HL-60 (cell line): ENCODE data around the gene SNX18.

ENCODE experiments used
- GABPA ChIP-seq: IDR thresholded peaks from 2 replicates; pipeline ENCODE4 v1.6.1; 2012; ENCODE audit warnings: low read depth
- POLR2AphosphoS5 ChIP-seq: IDR thresholded peaks from 2 replicates; pipeline ENCODE4 v1.6.1; 2012; ENCODE audit warnings: low read depth
- TF ChIP-seq, protein P1 (sequence below): IDR thresholded peaks from one replicate; pipeline ENCODE4 v1.5.1; 2011; ENCODE audit warnings: low read length, control low read depth, inconsistent platforms; ENCODE audit not compliant: insufficient read depth

DNA sequence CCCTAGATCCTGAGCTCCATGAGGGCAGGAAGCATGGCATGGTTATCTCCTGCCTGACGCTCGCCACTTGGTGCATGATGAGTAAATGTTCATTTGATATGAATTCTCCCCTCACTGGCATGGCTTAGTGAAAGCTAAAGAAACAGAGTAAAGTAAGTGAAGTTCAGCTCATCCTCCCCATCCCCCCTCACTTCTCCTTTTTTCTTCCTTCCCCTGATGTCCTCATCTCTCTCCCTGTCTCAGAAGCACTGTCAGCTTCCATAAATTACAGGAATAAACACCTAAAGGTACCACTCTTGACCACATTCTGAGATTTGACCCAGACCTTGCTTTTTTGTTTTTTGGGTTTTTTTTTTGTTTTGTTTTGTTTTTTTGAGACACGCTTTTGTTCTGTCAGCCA is 73.3 kb downstream of the SNX18 start:
- TF ChIP-seq, protein P1, sequence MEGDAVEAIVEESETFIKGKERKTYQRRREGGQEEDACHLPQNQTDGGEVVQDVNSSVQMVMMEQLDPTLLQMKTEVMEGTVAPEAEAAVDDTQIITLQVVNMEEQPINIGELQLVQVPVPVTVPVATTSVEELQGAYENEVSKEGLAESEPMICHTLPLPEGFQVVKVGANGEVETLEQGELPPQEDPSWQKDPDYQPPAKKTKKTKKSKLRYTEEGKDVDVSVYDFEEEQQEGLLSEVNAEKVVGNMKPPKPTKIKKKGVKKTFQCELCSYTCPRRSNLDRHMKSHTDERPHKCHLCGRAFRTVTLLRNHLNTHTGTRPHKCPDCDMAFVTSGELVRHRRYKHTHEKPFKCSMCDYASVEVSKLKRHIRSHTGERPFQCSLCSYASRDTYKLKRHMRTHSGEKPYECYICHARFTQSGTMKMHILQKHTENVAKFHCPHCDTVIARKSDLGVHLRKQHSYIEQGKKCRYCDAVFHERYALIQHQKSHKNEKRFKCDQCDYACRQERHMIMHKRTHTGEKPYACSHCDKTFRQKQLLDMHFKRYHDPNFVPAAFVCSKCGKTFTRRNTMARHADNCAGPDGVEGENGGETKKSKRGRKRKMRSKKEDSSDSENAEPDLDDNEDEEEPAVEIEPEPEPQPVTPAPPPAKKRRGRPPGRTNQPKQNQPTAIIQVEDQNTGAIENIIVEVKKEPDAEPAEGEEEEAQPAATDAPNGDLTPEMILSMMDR, result no peak
- TF ChIP-seq POLR2AphosphoS5 (no peak), GABPA (no peak)
